ENCODE data around the gene TRMU.

Gene TRMU

DNA sequence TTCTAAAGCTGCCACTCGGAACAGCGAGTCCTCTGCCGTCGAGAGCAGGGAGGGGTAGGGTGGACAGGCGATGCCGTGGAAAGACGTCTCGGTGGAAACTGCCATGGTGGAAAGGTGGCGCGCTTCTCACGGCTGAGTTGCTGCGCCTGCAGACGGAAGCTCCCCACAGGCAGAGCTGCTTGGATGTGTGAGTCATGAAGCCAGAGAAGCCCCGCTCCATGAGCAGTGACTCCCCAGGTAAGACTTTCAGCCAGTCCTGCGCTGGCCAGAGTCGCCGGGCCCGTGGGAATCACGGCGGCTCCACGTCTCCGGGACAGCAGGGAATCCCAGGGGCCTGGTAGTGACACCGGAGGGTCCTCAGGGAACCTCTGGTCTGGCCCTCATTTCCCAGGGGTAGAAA lies 4.0 kb upstream of the TRMU start:
- in situ Hi-C loops (cut with MboI; ENCODE audit: low sequenced_read_pairs), result no loop called here

DNA sequence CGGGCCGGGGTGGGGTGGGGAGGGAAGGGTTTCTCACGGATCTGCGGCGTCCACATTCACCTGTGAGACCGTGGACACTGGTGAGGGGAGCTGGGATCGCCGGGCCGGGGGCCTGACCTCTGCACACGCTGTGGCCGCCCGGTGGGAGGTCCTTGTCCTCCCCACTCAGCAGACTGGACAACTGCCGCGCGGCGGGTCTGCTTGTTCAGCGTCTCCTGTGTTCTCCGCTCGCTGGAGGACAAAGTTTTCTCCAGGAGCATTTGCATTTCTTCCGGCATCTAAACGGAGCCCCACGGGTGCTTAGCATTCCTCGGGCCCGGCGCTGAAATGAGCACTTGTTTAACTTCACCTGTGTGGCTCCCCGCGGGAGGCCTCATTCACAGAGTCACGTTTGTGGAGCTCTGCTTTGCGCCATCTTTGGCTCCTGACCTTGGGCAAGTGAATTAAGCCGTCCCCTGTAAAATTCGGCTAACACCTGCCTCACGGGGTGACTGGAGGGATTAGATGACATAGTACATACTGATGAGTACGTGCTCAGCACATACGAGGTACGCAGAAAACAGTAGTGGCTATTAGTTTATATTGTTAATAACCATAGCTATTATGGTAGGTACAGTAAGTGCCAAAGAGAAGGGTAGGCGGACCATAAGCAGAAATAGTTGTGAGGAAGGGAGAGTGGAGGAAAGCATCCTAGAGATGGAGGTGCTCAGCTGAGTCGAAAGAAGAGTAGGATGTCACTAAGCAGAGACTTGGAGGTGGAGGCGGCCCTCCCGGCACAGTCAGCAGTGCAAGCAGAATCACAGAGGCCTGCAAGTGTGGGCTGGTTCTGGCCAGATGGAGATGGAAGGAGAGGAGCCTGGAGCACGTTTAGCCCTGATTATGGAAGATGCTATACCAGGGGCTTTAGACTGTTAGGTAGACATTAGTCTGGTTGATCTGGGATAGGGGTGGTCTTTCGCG lies 885 bp downstream of the TRMU start:
- in situ Hi-C loops (cut with MboI; ENCODE audit: low sequenced_read_pairs), result no loop called here

DNA sequence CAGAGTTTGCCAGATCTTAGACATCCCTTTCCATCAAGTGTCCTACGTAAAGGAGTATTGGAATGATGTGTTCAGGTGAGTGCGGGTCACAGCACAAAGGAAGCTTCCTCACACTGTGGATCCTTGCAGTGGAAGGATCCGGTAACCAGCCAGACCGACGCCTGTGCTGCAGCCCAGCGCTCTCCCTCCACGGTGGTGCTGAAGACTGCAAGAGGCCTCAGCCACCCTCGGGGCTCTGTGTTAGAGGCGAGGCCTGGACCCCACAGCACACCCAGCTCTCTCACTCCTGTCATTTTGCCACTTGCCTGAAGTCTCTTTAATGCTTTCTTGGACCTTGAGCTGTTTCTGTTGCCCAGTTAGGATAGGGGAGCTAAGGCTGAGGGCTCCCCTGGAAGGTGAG lies 2.4 kb downstream of the TRMU start:
- in situ Hi-C loops (cut with MboI; ENCODE audit: low sequenced_read_pairs), result no loop called here

DNA sequence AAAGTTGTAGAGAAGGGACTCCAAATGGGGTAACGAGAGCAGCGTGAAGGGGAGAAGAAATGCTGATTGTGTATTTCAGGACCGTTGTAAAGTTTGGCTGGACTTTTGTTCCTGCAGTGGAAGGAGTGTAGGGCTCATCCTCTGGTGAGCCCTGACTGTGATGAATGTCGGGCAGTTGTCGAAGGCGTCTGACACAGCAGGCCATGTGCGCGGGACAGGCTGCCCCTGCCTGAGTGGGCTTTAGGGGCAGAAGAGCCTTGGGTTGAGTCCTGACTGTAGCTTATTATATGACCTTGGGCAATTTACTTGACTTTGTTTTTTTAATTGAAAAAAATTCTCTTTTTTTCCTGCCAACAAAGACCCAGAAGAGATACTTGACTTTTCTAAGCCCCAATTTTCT lies 3.1 kb downstream of the TRMU start:
- in situ Hi-C loops (cut with MboI; ENCODE audit: low sequenced_read_pairs), result no loop called here

DNA sequence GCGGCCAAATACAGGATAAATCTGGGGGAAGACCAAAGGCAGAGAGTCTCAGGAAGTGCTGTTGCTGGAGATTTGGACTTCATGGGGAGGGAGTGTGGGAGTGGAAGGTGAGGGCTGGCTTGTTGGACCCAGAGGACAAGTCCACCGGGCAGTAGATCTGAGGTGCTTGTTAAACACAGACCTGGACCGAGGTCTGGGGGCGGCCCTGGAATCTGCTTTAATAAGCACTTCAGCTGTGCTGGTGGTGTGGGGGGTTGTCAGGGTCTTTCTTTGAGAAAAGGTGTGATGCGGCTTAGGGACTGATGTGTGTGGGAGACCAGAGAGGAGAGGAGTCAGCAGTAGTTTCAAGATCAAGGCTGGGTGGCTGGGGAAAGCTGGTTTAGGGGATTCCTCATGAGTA lies 4.4 kb downstream of the TRMU start:
- in situ Hi-C loops (cut with MboI; ENCODE audit: low sequenced_read_pairs), result no loop called here

DNA sequence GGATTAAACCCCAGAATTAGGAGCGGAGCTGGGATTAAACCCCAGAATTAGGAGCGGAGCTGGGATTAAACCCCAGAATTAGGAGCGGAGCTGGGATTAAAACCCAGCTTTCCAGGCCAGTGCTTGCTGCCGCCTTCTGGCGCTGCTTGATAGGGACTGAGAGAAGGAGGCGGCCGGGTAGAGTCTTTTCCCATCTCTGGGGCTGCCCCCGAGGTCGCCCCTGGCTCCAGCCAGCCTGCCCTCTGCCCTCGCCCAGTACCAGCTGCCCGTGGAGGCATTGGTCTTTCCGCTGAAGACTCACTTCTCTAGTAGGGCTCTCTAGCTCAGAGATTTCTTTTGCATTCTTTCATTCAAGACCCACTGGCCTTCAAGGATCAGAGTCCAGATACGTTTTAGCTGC lies 5.2 kb downstream of the TRMU start:
- in situ Hi-C loops (cut with MboI; ENCODE audit: low sequenced_read_pairs), result no loop called here

DNA sequence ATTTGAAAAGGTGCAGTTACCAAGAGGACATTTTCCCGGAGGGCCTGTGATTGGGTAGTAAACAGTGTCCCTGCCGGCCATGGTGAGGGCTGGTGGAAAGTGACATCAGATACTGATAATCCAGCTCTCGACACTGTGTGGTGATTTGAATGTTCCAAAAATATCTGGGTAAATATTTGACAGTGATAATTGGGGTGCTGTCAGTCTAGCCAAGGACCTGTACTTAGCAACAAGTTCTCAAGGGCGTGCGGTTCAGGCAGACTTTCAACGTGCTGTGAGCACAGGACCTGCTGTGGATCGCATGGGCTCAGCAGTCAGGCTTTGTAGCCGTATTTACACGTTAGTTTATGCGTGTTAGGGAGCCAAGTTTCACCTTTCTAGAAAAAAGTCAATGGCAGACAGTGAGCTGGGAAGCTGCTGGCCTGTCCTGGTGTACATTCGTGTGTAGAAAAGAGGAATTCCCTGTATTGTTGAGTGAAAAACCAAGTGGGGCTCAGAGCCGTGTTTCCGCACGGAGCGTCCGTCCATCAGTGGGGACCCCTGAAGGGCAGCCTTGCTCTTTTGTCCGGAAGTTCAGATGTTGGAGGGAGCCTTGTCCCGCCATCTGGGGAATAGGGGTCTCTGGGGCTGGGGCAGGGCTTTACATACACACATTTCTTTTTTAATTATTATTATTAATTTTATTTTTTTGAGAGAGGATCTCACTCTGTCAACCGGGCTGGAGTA lies 11.3 kb downstream of the TRMU start:
- in situ Hi-C loops (cut with MboI; ENCODE audit: low sequenced_read_pairs), result no loop called here

DNA sequence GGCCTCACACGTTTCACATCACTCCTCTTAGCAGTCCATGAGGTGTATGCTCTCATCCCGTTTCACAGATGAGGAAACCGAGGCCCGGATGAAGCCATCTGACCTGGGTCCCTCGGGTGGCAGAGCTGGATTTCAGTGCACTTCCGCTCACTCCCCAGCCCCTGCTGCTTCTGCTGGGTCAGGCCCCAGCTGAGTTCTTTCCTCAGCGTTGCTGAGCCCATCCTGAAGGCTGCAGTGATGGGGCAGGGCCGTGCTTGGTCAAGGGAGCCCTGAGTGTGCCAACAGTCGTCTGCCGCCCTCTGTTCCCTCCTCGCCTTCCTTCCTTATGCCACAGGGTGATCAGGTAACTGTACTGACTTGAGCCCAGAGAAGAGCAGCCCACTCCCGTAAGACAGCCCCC lies 12.1 kb downstream of the TRMU start:
- in situ Hi-C loops (cut with MboI; ENCODE audit: low sequenced_read_pairs), result no loop called here

DNA sequence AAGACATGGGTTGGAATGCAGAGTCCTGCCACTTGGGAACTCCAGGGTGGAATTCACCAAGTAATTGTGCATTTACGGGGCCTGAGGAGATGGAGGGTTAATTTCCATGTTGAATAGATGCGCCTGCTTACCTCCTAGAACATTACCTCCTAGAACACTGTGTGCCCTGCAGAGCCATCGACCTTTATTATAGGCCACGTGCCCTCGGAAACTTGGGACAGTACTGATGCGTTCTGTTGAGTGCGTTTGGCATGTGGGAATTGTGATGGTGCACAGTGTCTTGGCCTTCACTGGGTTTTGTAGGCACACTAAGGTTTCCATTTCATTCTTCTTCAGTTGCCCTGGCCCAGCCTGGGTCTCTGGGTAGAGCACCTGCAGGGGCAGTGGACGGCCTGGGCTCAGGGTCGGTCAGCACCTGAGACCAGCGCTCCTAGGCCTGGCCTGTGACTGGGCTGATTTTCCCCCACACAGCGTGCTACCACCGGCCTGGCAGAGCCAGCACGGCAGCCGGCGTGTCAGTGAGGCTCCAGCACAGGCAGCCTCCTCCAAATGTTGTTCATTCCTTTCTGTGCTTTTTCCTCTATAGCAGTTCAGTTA lies 12.7 kb downstream of the TRMU start:
- in situ Hi-C loops (cut with MboI; ENCODE audit: low sequenced_read_pairs), result no loop called here

DNA sequence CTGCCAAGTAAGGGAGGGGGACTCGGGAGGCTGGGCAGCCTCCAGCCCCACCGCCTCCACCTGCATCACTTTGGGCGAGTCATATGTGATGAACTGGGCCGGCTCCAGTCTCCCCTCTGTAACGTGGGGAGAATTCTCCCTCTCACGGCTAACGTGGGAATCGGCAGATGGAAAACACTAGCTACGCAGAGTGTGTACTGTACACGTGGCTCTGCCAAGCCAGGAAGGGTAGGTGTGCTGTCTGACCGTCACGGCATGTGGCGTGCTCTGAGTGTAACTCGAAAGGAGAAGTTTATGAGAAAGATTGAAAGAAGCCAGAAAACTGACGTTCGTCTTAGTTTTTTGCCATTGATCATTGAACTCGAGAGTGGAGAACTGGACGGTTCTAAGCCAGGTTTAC lies 13.7 kb downstream of the TRMU start:
- in situ Hi-C loops (cut with MboI; ENCODE audit: low sequenced_read_pairs), result no loop called here

DNA sequence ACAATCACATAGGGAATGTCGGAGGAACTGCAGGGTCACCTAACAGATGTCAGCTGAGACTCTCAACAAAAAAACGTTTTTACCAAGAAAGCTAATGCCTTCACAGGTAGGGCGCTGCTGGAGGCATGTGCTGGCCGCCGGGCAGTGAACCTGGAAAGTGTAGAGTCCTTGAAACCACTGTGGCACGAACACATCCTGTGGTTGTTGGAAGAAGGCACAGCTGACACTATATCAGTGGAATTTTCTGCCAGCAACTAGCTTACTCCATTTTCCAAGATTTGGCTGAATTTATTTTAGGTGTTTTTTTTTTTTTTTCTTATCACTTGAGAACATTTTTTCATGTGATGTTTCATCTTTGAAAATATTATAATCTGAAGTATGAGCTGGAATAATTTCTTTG lies 14.2 kb downstream of the TRMU start:
- in situ Hi-C loops (cut with MboI; ENCODE audit: low sequenced_read_pairs), result no loop called here

DNA sequence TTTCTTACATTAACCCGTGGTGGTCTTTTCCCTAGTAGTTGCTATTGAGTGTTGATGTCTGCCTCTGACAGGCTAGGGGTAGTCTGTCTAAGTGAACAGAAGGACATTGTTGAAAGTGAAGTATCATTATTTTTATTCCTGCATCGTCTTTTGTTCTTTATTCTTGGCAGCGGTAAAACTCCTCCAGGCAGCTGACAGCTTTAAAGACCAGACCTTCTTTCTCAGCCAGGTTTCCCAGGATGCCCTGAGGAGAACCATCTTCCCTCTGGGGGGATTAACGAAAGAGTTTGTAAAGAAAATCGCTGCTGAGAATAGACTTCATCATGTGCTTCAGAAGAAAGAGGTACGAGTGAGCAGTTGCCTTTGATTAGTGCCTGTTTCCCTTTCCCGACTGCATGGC lies 14.6 kb downstream of the TRMU start:
- in situ Hi-C loops (cut with MboI; ENCODE audit: low sequenced_read_pairs), result no loop called here

DNA sequence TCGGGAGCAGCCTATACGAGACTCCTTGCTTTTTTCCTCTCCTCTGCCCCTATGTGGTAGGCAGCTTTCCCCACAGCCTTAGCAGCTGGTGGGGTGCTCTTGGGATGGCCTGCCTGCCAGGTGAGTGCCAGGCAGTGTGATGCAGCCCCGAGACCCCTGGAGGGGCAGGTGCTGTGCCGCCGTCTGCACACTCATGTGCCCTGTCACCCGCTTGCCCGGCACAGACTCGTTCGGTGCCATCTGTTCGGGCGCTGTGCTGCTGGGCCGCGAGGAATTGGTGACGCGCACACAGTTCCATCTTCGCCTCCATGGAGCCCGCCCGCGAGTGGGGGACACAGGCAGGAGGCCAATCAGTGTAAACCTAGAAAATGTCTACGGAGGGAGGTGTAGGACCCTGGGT lies 15.1 kb downstream of the TRMU start:
- in situ Hi-C loops (cut with MboI; ENCODE audit: low sequenced_read_pairs), result no loop called here

DNA sequence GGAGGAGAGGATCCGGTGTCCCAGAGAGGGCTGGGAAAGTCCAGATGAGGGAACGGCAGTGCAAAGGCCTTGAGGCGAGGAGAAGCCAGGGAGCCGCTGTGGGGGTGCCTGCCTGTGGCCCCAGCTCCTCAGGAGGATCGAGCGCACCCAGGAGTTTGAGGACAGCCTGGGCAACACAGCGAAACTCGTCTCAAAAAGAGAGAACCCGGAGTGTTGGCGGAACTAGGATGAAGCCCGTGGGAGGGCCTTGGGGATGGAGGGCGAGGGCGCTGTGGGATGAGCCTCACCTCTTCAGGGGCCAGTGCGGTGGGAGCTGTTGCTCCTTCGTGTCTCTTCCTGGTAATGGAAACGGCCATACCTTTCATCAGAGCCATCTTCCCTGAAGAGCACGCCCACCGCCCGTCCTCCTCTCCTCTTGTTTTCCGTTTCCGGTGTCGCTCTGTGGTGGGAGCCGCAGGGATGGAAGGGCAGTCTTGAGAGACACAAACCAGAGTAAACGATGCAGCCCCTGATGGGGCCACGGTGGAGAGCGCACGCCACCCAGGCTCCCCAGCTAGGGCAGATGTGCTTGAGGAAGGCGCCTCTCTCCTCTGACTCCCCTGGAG lies 15.7 kb downstream of the TRMU start:
- in situ Hi-C loops (cut with MboI; ENCODE audit: low sequenced_read_pairs), result no loop called here

DNA sequence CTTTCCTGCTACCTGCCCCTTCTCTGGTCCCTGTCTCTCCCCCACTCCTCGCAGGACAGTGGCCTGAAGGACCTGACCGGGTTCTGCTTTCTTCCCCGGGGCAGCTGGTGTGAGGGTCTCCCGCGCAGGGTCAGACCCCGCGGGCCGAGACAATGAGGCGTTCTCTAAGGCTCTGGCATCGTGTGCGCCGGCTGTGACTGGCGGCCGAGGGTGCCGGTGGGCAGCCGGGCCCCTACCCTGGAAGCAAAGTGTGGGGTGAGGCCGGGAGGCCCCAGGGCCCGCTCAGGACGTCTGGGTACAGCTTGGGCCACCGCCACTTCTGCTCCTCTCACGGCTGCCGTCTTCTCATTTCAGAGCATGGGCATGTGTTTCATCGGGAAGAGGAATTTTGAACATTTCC lies 16.3 kb downstream of the TRMU start:
- in situ Hi-C loops (cut with MboI; ENCODE audit: low sequenced_read_pairs), result no loop called here

DNA sequence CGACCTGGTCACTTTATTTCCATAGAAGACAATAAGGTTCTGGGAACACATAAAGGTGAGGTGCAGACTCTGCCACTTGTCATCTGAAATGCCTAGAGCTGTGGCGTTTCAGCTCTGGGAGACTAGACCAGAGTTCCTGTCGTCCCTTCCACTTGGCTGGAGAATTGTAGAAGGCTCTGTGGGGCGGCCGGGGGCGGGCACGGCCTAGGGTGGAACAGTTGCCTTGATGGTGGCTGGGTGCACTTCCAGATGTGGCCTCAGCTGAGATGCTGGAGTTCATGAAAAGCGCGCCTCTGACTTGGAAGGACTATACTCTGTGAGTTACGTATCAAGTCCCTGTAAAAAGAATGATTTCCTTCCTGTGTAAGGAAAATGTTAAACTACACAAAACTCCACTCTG lies 16.8 kb downstream of the TRMU start:
- in situ Hi-C loops (cut with MboI; ENCODE audit: low sequenced_read_pairs), result no loop called here

DNA sequence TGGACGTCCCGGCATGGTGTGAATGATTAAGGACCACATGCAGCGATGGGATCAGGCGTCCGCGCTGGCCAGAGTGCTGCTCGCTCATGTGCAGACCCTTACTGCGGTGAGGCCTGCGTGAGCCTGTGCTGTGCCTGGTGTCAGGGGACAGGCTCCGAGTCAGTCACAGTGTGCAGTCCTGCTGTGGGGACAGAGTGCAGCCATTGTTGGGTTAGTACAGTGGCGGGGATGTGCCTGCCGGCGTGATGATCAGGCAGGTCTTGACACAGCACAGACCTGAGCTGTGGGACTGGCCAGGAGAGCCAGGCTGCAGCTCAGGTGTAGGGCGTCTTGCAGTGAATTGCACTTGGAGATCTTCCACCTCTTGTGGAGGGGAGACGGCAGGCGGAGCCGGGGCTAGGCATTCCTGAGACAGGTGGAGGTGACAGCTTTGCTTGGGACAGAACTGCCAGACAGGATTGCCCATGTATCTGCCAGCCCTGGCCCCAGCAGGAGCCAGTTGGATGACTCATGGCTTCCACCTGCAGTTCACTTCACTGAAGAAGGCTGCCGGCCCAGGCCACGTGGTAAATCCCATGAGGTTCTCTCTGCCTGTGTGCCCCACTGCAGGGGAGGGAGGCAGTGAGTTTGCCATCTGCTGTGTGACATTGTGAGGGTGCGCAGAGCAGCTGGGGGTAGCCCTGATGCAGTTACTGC lies 17.3 kb downstream of the TRMU start:
- in situ Hi-C loops (cut with MboI; ENCODE audit: low sequenced_read_pairs), result no loop called here

DNA sequence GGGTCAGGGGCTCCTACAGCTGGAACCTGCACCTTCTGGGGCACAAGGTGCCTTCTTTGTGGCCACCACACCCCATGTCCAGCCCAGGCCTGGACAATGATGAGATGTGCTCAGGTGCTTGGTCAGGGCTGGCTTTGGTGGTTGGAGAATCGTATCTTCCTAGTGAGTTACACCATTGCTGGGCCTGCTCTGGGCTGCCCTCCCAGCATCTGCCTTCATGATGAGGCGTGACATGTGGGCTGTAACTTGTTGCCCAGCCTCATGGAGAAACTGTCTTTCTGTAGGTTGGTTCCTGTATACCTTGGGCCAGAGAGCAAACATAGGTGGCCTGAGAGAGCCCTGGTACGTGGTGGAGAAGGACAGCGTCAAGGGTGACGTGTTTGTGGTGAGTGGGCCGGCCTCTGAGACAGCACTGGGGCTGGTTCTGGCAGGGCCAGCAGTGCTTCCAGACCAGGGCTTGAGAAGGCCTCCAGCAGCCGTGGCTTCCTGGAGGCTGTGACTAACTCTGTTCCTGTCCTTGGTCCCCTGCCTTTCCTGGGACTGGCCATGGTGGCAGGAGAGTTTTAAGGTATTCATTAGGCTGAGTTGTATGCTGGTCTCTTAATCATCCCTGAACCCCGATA lies 18.1 kb downstream of the TRMU start:
- in situ Hi-C loops (cut with MboI; ENCODE audit: low sequenced_read_pairs), result no loop called here

DNA sequence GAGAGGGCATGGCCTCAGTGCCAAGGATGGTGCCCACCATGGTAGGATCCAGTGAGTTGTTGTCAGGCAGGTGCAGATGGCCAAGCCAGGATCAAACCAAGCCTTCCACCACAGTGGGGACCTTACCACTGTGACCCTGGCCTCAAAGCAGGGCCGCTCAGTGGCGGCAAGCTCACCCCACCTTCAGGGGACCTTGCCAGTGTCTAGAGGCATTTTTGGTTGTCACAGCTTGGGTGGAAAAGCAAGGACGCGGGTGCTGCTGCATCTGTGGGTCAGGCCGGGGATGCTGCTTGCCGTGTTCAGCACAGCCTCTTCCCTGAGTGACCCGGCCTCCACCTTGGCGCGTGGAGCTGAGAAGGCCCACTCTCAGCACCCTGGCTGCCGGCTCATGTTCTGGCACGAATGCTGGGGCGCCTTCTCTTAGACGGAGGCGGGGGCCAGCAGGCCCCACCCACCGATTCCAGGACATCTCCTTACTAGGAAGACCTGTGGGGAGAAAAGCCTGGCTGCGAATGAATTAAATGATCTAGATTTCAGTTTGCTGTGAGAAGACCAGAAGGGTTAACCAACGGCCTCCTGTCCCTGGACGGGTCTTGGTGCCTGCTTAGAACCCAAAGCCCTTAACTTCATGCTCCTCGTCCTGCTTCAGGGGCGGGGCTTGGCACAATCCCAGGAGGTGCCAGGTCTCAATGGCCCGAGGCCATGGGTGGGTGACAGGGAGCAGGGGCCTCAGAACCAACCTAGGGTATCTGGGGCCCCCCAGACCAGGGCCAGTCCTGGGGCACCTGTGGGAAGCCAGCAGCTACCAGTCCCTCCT lies 18.9 kb downstream of the TRMU start:
- in situ Hi-C loops (cut with MboI; ENCODE audit: low sequenced_read_pairs), result no loop called here

DNA sequence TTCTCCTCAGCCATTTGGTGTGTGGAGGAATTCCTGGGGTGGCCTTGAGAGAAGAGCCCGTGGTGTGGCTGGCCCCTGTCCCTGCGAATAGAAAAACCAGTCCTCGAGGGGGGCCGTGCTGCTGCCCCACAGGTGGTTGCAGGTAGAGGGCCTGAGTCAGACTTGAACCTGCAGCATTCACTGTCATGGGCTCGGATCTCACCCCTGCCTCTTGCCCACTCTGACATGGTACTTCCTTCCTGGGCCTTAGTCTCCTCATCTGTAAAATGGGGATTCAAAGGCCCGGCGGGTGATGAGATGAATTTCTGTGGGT lies 19.4 kb downstream of the TRMU start:
- in situ Hi-C loops (cut with MboI; ENCODE audit: low sequenced_read_pairs), result no loop called here

Data from HL-60/S4 (cell line).